ENCODE measurements around the gene TCF3.
A peak's percentile ranks its signal among the peaks of the same experiment; 100 is the strongest.

The TCF3 gene

GRCh38 chr19:1605236-1606137, 46.9 kb downstream of the TCF3 start, which contains the start of gene UQCR11:
Gene UQCR11, minus strand, starts transcription at chr19:1605462. Its CDS starts 53 bp downstream, at chr19:1605409.
- H3K27ac Mint-ChIP-seq, result peak within 1 kb of the TSS; percentile 100
- peak within 1 kb of the TSS; percentile 98 for H3K4me3 Mint-ChIP-seq
- no peaks in the 10 kb centered on the region for H3K27me3 Mint-ChIP-seq
- peaks cover 45% of the 10 kb centered on the region for H3K4me1 Mint-ChIP-seq (ENCODE audit: low read depth)
- H3K36me3 Mint-ChIP-seq, result no peaks in the 10 kb centered on the region
- H3K9me3 Mint-ChIP-seq (ENCODE audit: low read depth), result no peaks in the 10 kb centered on the region

- H3K36me3 Mint-ChIP-seq, result no peaks in the 10 kb centered on the region
- peaks cover 25% of the 10 kb centered on the region for H3K4me1 Mint-ChIP-seq (ENCODE audit: low read depth)
- H3K27me3 Mint-ChIP-seq, result no peaks in the 10 kb centered on the region
- no peaks in the 10 kb centered on the region for H3K9me3 Mint-ChIP-seq (ENCODE audit: low read depth)
- H3K27ac Mint-ChIP-seq, result no peak overlapping the region
- H3K4me3 Mint-ChIP-seq, result peak overlapping the region; percentile 44
Measured at GRCh38 chr19:1602091-1602707, 50.2 kb downstream of the TCF3 start.

- Mint-ChIP-seq H3K27me3 (no peaks in the 10 kb centered on the region), H3K4me3 (peak overlapping the region; percentile 44), H3K4me1 (ENCODE audit: low read depth) (peaks cover 24% of the 10 kb centered on the region), H3K36me3 (no peaks in the 10 kb centered on the region), H3K9me3 (ENCODE audit: low read depth) (no peaks in the 10 kb centered on the region), H3K27ac (no peak overlapping the region)
Measured at GRCh38 chr19:1601613-1602064, 50.8 kb downstream of the TCF3 start.

- Mint-ChIP-seq H3K9me3 (ENCODE audit: low read depth) (no peaks in the 10 kb centered on the region), H3K36me3 (no peaks in the 10 kb centered on the region), H3K27ac (no peak overlapping the region), H3K27me3 (no peaks in the 10 kb centered on the region), H3K4me3 (no peak overlapping the region), H3K4me1 (ENCODE audit: low read depth) (peaks cover 16% of the 10 kb centered on the region)
Measured at GRCh38 chr19:1599460-1599846, 53.0 kb downstream of the TCF3 start.

- Mint-ChIP-seq H3K9me3 (ENCODE audit: low read depth) (no peaks in the 10 kb centered on the region), H3K27ac (no peak overlapping the region), H3K4me3 (no peak overlapping the region), H3K27me3 (no peaks in the 10 kb centered on the region), H3K4me1 (ENCODE audit: low read depth) (peaks cover 11% of the 10 kb centered on the region), H3K36me3 (no peaks in the 10 kb centered on the region)
Measured at GRCh38 chr19:1598777-1599459, 53.5 kb downstream of the TCF3 start.

- H3K4me3 Mint-ChIP-seq, result peak overlapping the region; percentile 89
- peaks cover 3% of the 10 kb centered on the region for H3K36me3 Mint-ChIP-seq
- H3K27me3 Mint-ChIP-seq, result no peaks in the 10 kb centered on the region
- no peak overlapping the region for H3K27ac Mint-ChIP-seq
- H3K9me3 Mint-ChIP-seq (ENCODE audit: low read depth), result no peaks in the 10 kb centered on the region
- H3K4me1 Mint-ChIP-seq (ENCODE audit: low read depth), result peaks cover 17% of the 10 kb centered on the region
Measured at GRCh38 chr19:1593501-1593772, 59.0 kb downstream of the TCF3 start.

- peak within 1 kb of the TSS; percentile 93 for H3K27ac Mint-ChIP-seq
- H3K4me1 Mint-ChIP-seq (ENCODE audit: low read depth), result peaks cover 17% of the 10 kb centered on the region
- peaks cover 3% of the 10 kb centered on the region for H3K36me3 Mint-ChIP-seq
- H3K4me3 Mint-ChIP-seq, result peak within 1 kb of the TSS; percentile 96
- no peaks in the 10 kb centered on the region for H3K9me3 Mint-ChIP-seq (ENCODE audit: low read depth)
- H3K27me3 Mint-ChIP-seq, result no peaks in the 10 kb centered on the region
Measured at GRCh38 chr19:1592755-1593500, 59.5 kb downstream of the TCF3 start, which contains the start of gene MBD3. Gene MBD3, minus strand, starts transcription at chr19:1592865. Its CDS starts 234 bp downstream, at chr19:1592631.

GRCh38 chr19:1592024-1592754, 60.2 kb downstream of the TCF3 start:
- peak overlapping the region; percentile 96 for H3K4me3 Mint-ChIP-seq
- no peaks in the 10 kb centered on the region for H3K9me3 Mint-ChIP-seq (ENCODE audit: low read depth)
- H3K4me1 Mint-ChIP-seq (ENCODE audit: low read depth), result peaks cover 17% of the 10 kb centered on the region
- H3K36me3 Mint-ChIP-seq, result peaks cover 3% of the 10 kb centered on the region
- H3K27me3 Mint-ChIP-seq, result no peaks in the 10 kb centered on the region
- H3K27ac Mint-ChIP-seq, result peak overlapping the region; percentile 93

- H3K27ac Mint-ChIP-seq, result peak overlapping the region; percentile 93
- peaks cover 3% of the 10 kb centered on the region for H3K36me3 Mint-ChIP-seq
- H3K9me3 Mint-ChIP-seq (ENCODE audit: low read depth), result no peaks in the 10 kb centered on the region
- no peaks in the 10 kb centered on the region for H3K27me3 Mint-ChIP-seq
- peaks cover 17% of the 10 kb centered on the region for H3K4me1 Mint-ChIP-seq (ENCODE audit: low read depth)
- H3K4me3 Mint-ChIP-seq, result peak overlapping the region; percentile 96
Measured at GRCh38 chr19:1591421-1592023, 60.9 kb downstream of the TCF3 start.

GRCh38 chr19:1590641-1591397, 61.6 kb downstream of the TCF3 start:
- H3K9me3 Mint-ChIP-seq (ENCODE audit: low read depth), result no peaks in the 10 kb centered on the region
- peak overlapping the region; percentile 93 for H3K27ac Mint-ChIP-seq
- H3K36me3 Mint-ChIP-seq, result peaks cover 3% of the 10 kb centered on the region
- peaks cover 20% of the 10 kb centered on the region for H3K4me1 Mint-ChIP-seq (ENCODE audit: low read depth)
- H3K4me3 Mint-ChIP-seq, result peak overlapping the region; percentile 96
- no peaks in the 10 kb centered on the region for H3K27me3 Mint-ChIP-seq

GRCh38 chr19:1587872-1588271, 64.5 kb downstream of the TCF3 start:
- no peaks in the 10 kb centered on the region for H3K9me3 Mint-ChIP-seq (ENCODE audit: low read depth)
- no peaks in the 10 kb centered on the region for H3K27me3 Mint-ChIP-seq
- H3K36me3 Mint-ChIP-seq, result peaks cover 3% of the 10 kb centered on the region
- H3K4me1 Mint-ChIP-seq (ENCODE audit: low read depth), result peaks cover 22% of the 10 kb centered on the region
- no peak overlapping the region for H3K4me3 Mint-ChIP-seq
- H3K27ac Mint-ChIP-seq, result no peak overlapping the region

GRCh38 chr19:1585243-1585580, 67.2 kb downstream of the TCF3 start:
- no peaks in the 10 kb centered on the region for H3K9me3 Mint-ChIP-seq (ENCODE audit: low read depth)
- no peak overlapping the region for H3K27ac Mint-ChIP-seq
- H3K4me3 Mint-ChIP-seq, result no peak overlapping the region
- H3K27me3 Mint-ChIP-seq, result no peaks in the 10 kb centered on the region
- no peaks in the 10 kb centered on the region for H3K36me3 Mint-ChIP-seq
- H3K4me1 Mint-ChIP-seq (ENCODE audit: low read depth), result peaks cover 11% of the 10 kb centered on the region

GRCh38 chr19:1584500-1585242, 67.7 kb downstream of the TCF3 start:
- Mint-ChIP-seq H3K27me3 (no peaks in the 10 kb centered on the region), H3K4me3 (no peak overlapping the region), H3K4me1 (ENCODE audit: low read depth) (peaks cover 8% of the 10 kb centered on the region), H3K9me3 (ENCODE audit: low read depth) (no peaks in the 10 kb centered on the region), H3K36me3 (no peaks in the 10 kb centered on the region), H3K27ac (no peak overlapping the region)

Data from activated naive CD8-positive, alpha-beta T cell (primary cell).